Measurements from ENCODE around the gene CST9. TPM values are rescaled to one million over a fixed set of nuclear protein-coding genes. Genes with fewer than 3 reads are reported as not detected.

The CST9 gene
- total and polyA plus RNA-seq, 2 donors (not counting 3 experiments of a cell fraction or from before 2014, with no cell fraction given), result not detected

GRCh38 chr20:23647346-23647745 is 41.6 kb upstream of the CST9 start:
- no peaks in the 10 kb centered on the region for H3K9me1 ChIP-seq (replicated peaks; ENCODE audit: control insufficient read depth, extremely low read depth, insufficient read depth, low read length)
- no peaks in the 10 kb centered on the region for H3K36me3 ChIP-seq (ENCODE audit: control insufficient read depth in 2 of 2, extremely low read depth in 1 of 2, insufficient read depth in 2 of 2, low read length in 2 of 2)
- ChIA-PET CTCF (interaction anchor here (1.0 kb wide), 1 partner anchor 20 kb away, joined by 4 read pairs; no protein-coding TSS in a partner anchor), POLR2A (no interaction called here)
- no peaks in the 10 kb centered on the region for H3K79me2 ChIP-seq (ENCODE audit: control insufficient read depth, insufficient read depth, low read length)
- no peak for TF ChIP-seq GATA2 (IDR thresholded peaks at IDR 0.05; ENCODE audit: insufficient read depth, insufficient read length, low read depth, low read length)
- no peak for TF ChIP-seq MYC (IDR thresholded peaks at IDR 0.05; ENCODE audit: low read depth, low read length)
- TF ChIP-seq EZH2 (IDR thresholded peaks at IDR 0.05; ENCODE audit: borderline replicate concordance, low read depth, low read length, severe bottlenecking), result no peak
- TF ChIP-seq POLR2A (IDR thresholded peaks at IDR 0.05; ENCODE audit: low read depth, low read length), result no peak
- dilution Hi-C loops (cut with MboI; ENCODE audit: extremely low pct_ligation_motif_present, low sequenced_read_pairs) (no loop called here), intact Hi-C loops (cut with micrococcal nuclease) (no loop called here)
- H3K4me3 ChIP-seq (replicated peaks in 1 of 3; ENCODE audit: insufficient read depth in 1 of 3, low read depth in 1 of 3, low read length in 3 of 3), result no peak overlapping the region
- no TSS peak for BruUV-seq (replicated peaks)
- no peak overlapping the region for H3K4me2 ChIP-seq (ENCODE audit: insufficient read depth, low read length)
- H2AFZ ChIP-seq (ENCODE audit: low read depth, low read length), result no peak overlapping the region
- peaks cover 9% of the 10 kb centered on the region for H3K4me1 ChIP-seq (ENCODE audit: control insufficient read depth, extremely low read depth, insufficient read depth, low read length)
- no peaks in the 10 kb centered on the region for H3K9me3 ChIP-seq (replicated peaks; ENCODE audit: control insufficient read depth, insufficient read depth, low read length)
- FAIRE-seq, result no peak
- H3K9ac ChIP-seq (replicated peaks; ENCODE audit: extremely low read depth, insufficient read depth, low read length), result no peak overlapping the region
- no peak overlapping the region for H3K27ac ChIP-seq (ENCODE audit: insufficient read depth, low read depth, low read length)
- no peaks in the 10 kb centered on the region for H3K27me3 ChIP-seq (ENCODE audit: control insufficient read depth in 2 of 2, insufficient read depth in 2 of 2, low read length in 2 of 2)
- no peak for DNase-seq (ENCODE audit: low read depth, low spot score)
- H4K20me1 ChIP-seq (replicated peaks; ENCODE audit: control insufficient read depth, extremely low read depth, insufficient read depth, low read length), result no peaks in the 10 kb centered on the region

- intact Hi-C loops (cut with micrococcal nuclease), result no loop called here
- ChIA-PET CTCF (interaction anchor here (0.8 kb wide), 1 partner anchor 225 kb away, joined by 3 read pairs; the partner anchor contains the start of gene NAPB), POLR2A (no interaction called here)
- H3K4me2 ChIP-seq (ENCODE audit: insufficient read depth, low read length), result no peak overlapping the region
- no peaks in the 10 kb centered on the region for H3K27me3 ChIP-seq (ENCODE audit: control insufficient read depth in 2 of 2, insufficient read depth in 2 of 2, low read length in 2 of 2)
- H3K36me3 ChIP-seq (ENCODE audit: control insufficient read depth in 2 of 2, extremely low read depth in 1 of 2, insufficient read depth in 2 of 2, low read length in 2 of 2), result no peaks in the 10 kb centered on the region
- peak; percentile 71 for DNase-seq (ENCODE audit: low read depth, low spot score)
- H4K20me1 ChIP-seq (replicated peaks; ENCODE audit: control insufficient read depth, extremely low read depth, insufficient read depth, low read length), result no peaks in the 10 kb centered on the region
- H3K79me2 ChIP-seq (ENCODE audit: control insufficient read depth, insufficient read depth, low read length), result no peaks in the 10 kb centered on the region
- H3K9me3 ChIP-seq (replicated peaks; ENCODE audit: control insufficient read depth, insufficient read depth, low read length), result no peaks in the 10 kb centered on the region
- H3K4me3 ChIP-seq (replicated peaks in 1 of 3; ENCODE audit: insufficient read depth in 1 of 3, low read depth in 1 of 3, low read length in 3 of 3), result no peak overlapping the region
- H3K27ac ChIP-seq (ENCODE audit: insufficient read depth, low read depth, low read length), result no peak overlapping the region
- TF ChIP-seq GATA2 (IDR thresholded peaks at IDR 0.05; ENCODE audit: insufficient read depth, insufficient read length, low read depth, low read length), result no peak
- no peak for TF ChIP-seq EZH2 (IDR thresholded peaks at IDR 0.05; ENCODE audit: borderline replicate concordance, low read depth, low read length, severe bottlenecking)
- no peak for TF ChIP-seq FOS (IDR thresholded peaks at IDR 0.05; ENCODE audit: borderline replicate concordance, insufficient read depth, low read length)
- no peak for TF ChIP-seq CTCF (IDR thresholded peaks at IDR 0.05; ENCODE audit: extremely low read depth in 1 of 2, insufficient read depth in 1 of 2, low read depth in 1 of 2, low read length in 2 of 2)
- no peak for TF ChIP-seq JUN (IDR thresholded peaks at IDR 0.05; ENCODE audit: borderline replicate concordance, insufficient read depth, insufficient read length, low read depth)
- no peak for TF ChIP-seq MAX (IDR thresholded peaks at IDR 0.05; ENCODE audit: insufficient read depth, insufficient read length)
- no peak for TF ChIP-seq POLR2AphosphoS5 (IDR thresholded peaks at IDR 0.05; ENCODE audit: insufficient read depth, low read depth, low read length)
- TF ChIP-seq POLR2A (IDR thresholded peaks at IDR 0.05; ENCODE audit: low read depth, low read length), result no peak
- TF ChIP-seq MYC (IDR thresholded peaks at IDR 0.05; ENCODE audit: low read depth, low read length), result no peak
- no peak overlapping the region for H2AFZ ChIP-seq (ENCODE audit: low read depth, low read length)
- H3K4me1 ChIP-seq (ENCODE audit: control insufficient read depth, extremely low read depth, insufficient read depth, low read length), result peaks cover 16% of the 10 kb centered on the region
- no peak overlapping the region for H3K9ac ChIP-seq (replicated peaks; ENCODE audit: extremely low read depth, insufficient read depth, low read length)
- no TSS peak for BruUV-seq (replicated peaks)
- no peaks in the 10 kb centered on the region for H3K9me1 ChIP-seq (replicated peaks; ENCODE audit: control insufficient read depth, extremely low read depth, insufficient read depth, low read length)
- dilution Hi-C loops (cut with MboI; ENCODE audit: extremely low pct_ligation_motif_present, low sequenced_read_pairs), result no loop called here
- no peak for FAIRE-seq
Observed at GRCh38 chr20:23646106-23646873, 40.6 kb upstream of the CST9 start.

All from endothelial cell of umbilical vein (primary cell).